Kidney (tissue), 14 donors: ENCODE data around the gene VTI1A. TPM values are rescaled to one million over a fixed set of nuclear protein-coding genes. Genes with fewer than 3 reads are reported as not detected.

Source experiments
- DNase-seq, 5 donors: peaks; one replicate each; pipeline ENCODE4 v3.0.0-alpha.2; 2013 to 2020
- FAIRE-seq: peaks from 2 replicates; lab custom pipeline; 2012; peaks lifted over from hg19 to GRCh38; lab: Jason Lieb, UNC
- H3K27ac ChIP-seq, 2 donors: one replicate each; pipeline ENCODE4 v1.7.0; 2013; ENCODE audit warnings: low read depth in 2 of 2, low read length in 2 of 2, inconsistent platforms in 1 of 2
- H3K27me3 ChIP-seq: one replicate; pipeline ENCODE4 v1.7.1; 2013; ENCODE audit warnings: low read length, inconsistent platforms; ENCODE audit not compliant: control insufficient read depth, insufficient read depth
- H3K36me3 ChIP-seq, 3 donors: one replicate each; pipeline versions ENCODE4 v1.7.0 to v1.7.1; 2013; ENCODE audit warnings: low read length in 3 of 3, control low read depth in 1 of 3, inconsistent platforms in 1 of 3; ENCODE audit not compliant: insufficient read depth in 3 of 3, control insufficient read depth in 2 of 3
- H3K4me1 ChIP-seq, 3 donors: one replicate each; pipeline versions ENCODE4 v1.7.0 to v1.7.1; 2013; ENCODE audit warnings: low read length in 3 of 3, inconsistent platforms in 1 of 3, low read depth in 1 of 3; ENCODE audit not compliant: control insufficient read depth in 2 of 3, insufficient read depth in 2 of 3
- H3K4me3 ChIP-seq, 3 donors: one replicate each; pipeline versions ENCODE4 v1.7.0 to v1.8.1; 2013; ENCODE audit warnings: low read length in 3 of 3, control low read depth in 1 of 3, inconsistent platforms in 1 of 3
- H3K9ac ChIP-seq, 3 donors: one replicate each; pipeline versions ENCODE4 v1.7.0 to v1.7.1; 2013; ENCODE audit warnings: low read length in 3 of 3, control low read depth in 1 of 3, inconsistent platforms in 1 of 3
- H3K9me3 ChIP-seq, 3 donors: one replicate each; pipeline versions ENCODE4 v1.7.0 to v1.7.1; 2013; ENCODE audit warnings: low read length in 3 of 3, control low read depth in 1 of 3, inconsistent platforms in 1 of 3; ENCODE audit not compliant: control insufficient read depth in 2 of 3, insufficient read depth in 1 of 3
- CTCF ChIP-seq: IDR thresholded peaks from 3 replicates; pipeline ENCODE4 v1.5.1; 2012; ENCODE audit warnings: mild to moderate bottlenecking, moderate library complexity, borderline replicate concordance; ENCODE audit not compliant: insufficient read depth; ENCODE audit errors: extremely low read depth
- intact Hi-C: fragments of 100-400 bp; cut with DNase I; formaldehyde crosslinking; loops from one replicate; pipeline ENCODE4 v1.11.1; 2022
- polyA plus RNA-seq: library from polyadenylated mRNA; stranded (reverse); fragments of 350-450 nt; fragmentation: Illumina TruSeq; extraction: RNeasy Lipid Tissue Mini Kit (QIAGEN cat#74804); gene quantifications from one replicate; pipeline ENCODE4 v1.2.3, GENCODE V29; 2014; ENCODE audit warnings: low read depth, low replicate concordance; ENCODE audit not compliant: insufficient read depth
- total RNA-seq: library from RNA; stranded (reverse); fragmentation: NEBNext Ultra II Directional; extraction: Animal tissue kit (Norgen Biotek cat#: 25700); gene quantifications from one replicate; pipeline ENCODE4 v1.2.1, GENCODE V29; 2021
- donor health status: control.
- donor health status: control.
- donor health status: control.
- donor health status: control.
- donor health status: control.
- donor health status: DM: yes; HTN: yes; CAD: no.
- donor health status: Normal renal cell carcinoma (clear cell type).

VTI1A gene
- total and polyA plus RNA-seq, 2 donors from 2014 or later = 9.2 to 41.8 TPM

- no peaks in the 10 kb centered on the region for H3K4me1 ChIP-seq
- no peak for FAIRE-seq
- no peak overlapping the region for H3K27ac ChIP-seq
- no peak overlapping the region for H3K4me3 ChIP-seq
- intact Hi-C loops = no loop called here
- no peak for TF ChIP-seq CTCF
- no peaks in the 10 kb centered on the region for H3K27me3 ChIP-seq
- no peak overlapping the region for H3K9ac ChIP-seq
- no peaks in the 10 kb centered on the region for H3K9me3 ChIP-seq
- DNase-seq = no peak
- H3K36me3 ChIP-seq = no peaks in the 10 kb centered on the region
These were observed 160.5 kb downstream of the VTI1A start for GRCh38 chr10:112607506-112607905.

- Histone ChIP-seq H3K4me3 (no peak overlapping the region), H3K27me3 (no peaks in the 10 kb centered on the region), H3K36me3 (no peaks in the 10 kb centered on the region), H3K9ac (no peak overlapping the region), H3K27ac (no peak overlapping the region), H3K9me3 (peaks cover 0 to 4% (median 0%) of the 10 kb centered on the region in 3 donors), H3K4me1 (no peaks in the 10 kb centered on the region)
- TF ChIP-seq CTCF = no peak
- FAIRE-seq (no peak), DNase-seq (peak in 2 of 5 donors; percentile 12 to 29)
- intact Hi-C loops = no loop called here
These were observed 166.6 kb downstream of the VTI1A start for GRCh38 chr10:112613620-112614019.

GRCh38 chr10:112614072-112614471 lies 167.1 kb downstream of the VTI1A start:
- Histone ChIP-seq H3K27me3 (no peaks in the 10 kb centered on the region), H3K36me3 (no peaks in the 10 kb centered on the region), H3K4me3 (no peak overlapping the region), H3K27ac (no peak overlapping the region), H3K9me3 (peaks cover 0 to 4% (median 0%) of the 10 kb centered on the region in 3 donors), H3K9ac (no peak overlapping the region), H3K4me1 (no peaks in the 10 kb centered on the region)
- no peak for FAIRE-seq
- TF ChIP-seq CTCF = no peak
- DNase-seq = no peak
- intact Hi-C loops = no loop called here

- H3K9me3 ChIP-seq = peaks cover 0 to 4% (median 0%) of the 10 kb centered on the region in 3 donors
- no peak for DNase-seq
- no peak overlapping the region for H3K4me3 ChIP-seq
- FAIRE-seq = no peak
- intact Hi-C loops = no loop called here
- no peak overlapping the region for H3K9ac ChIP-seq
- H3K4me1 ChIP-seq = peaks cover 0 to 1% (median 0%) of the 10 kb centered on the region in 3 donors
- H3K27me3 ChIP-seq = no peaks in the 10 kb centered on the region
- no peaks in the 10 kb centered on the region for H3K36me3 ChIP-seq
- no peak overlapping the region for H3K27ac ChIP-seq
- no peak for TF ChIP-seq CTCF
These were observed 167.6 kb downstream of the VTI1A start for GRCh38 chr10:112614586-112614985.
